NCI-H2196 (cell line): ENCODE data around the gene TSNAX.

Experiments used
- DNase-seq: peaks from one replicate; lab custom pipeline; 2025; ENCODE audit not compliant: unreplicated experiment; lab: John Stamatoyannopoulos, UW

Gene TSNAX

DNA sequence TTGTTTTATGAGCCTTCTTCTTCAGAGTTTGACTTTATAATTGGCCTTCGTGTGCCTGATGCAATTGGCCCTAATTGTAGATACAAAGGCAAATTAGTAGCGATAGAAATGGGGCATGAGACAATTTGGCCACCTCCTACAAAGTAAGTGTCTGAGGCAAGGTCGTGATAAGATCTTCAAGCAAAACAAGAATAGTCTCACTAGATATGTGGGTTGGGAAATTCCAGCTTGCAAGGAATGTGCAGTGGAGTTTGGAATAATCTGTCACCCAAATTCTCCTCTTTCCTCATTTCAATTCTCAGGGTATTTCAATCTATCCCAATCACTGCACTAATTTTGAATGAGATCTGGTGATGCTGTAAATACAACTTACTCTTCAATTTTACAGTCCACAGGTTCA lies 11.4 kb upstream of the TSNAX start:
- no peak for DNase-seq

DNA sequence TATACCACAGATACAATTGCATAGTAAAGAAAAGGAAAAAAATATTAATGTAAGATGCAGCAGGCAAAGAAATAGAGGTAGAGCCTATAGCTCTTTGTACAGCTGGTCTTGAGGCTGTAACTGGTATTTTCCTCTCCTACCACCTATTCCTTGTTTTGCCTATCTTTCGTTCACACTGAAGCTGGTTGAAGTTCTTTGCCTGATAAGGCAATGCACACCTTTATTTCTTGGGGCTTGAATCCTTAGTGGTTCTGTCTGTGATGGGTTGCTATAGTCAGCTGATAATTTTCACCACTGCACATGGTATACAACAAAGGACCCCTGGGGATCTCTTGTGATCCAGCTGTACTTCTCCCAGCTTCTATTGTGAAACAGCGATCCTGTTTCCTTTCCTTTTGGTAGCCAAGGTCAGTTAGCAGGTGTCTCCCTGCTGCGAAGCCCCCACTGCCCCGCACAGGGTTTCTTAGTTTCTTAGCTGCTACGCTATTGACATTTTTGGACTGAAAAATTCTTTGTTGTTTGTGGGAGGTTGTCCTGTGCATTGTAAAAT lies 9.9 kb upstream of the TSNAX start:
- DNase-seq: no peak

DNA sequence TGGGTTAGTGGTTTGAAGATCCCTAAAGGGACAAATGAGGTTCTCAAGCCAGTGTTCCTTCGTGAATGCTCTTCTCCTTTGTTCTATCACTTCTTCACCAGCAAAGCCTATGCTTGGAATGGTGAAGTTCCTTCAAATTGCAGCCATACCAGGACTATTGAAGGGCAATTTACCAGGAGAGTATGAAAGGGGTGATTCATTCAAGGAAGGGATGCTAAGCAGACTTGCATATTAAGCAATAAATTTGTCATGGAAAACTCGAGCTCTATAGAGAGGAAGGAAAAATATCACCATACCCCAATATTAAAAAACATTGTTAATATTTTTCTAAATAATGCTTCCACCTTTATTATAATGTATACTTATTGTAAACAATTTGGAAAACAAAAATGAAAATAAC lies 9.3 kb upstream of the TSNAX start:
- no peak for DNase-seq

DNA sequence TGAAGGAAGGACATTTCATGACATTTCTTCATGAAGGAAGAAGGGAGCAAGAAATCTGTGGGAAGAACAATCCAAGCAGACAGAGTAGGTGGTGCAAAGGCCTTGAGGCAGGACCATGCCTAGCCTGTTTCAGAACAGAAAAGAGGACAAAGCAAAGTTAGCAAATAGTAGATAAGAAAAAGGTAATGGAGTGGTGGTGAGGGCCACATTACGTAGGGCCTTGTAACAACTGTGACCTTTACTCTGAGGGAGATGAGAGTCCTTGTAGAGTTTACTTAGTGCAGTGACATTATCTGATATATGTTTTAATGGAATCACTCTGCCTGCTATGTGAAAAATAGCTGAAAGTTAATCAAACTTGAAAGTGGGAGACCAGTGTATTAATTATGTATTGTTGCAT lies 6.4 kb upstream of the TSNAX start:
- DNase-seq: no peak

DNA sequence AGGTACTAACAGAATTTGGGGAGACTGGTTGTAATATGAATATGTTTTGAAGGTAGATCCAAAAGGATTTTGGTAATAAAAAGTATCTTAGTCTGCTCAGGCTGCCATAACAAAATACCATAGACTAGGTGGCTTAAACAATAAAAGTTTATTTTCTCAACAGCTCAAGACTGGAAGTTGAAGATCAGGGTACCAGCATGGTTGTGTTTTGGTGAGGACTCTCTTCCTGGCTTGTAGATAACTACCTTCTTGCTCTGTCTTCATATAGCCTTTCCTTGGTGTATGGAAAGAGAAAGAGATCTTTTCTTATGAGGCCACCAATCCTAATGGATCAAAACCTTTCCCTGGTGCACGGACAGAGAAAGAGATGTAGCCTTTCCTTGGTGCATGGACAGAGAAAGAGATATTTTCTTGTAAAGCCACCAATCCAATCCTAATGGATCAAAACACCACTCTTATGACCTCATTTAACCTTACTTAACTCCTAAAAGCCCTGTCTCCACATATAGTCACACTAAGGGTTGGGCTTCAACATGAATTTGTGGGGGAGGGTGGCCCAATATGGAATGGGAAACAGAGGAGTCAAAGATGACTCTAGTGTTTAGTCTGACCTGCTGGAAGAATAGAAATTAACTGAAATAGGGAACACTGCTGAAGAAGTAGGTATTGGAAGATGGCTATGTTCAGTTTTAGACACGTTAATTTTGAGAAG lies 5.4 kb upstream of the TSNAX start:
- DNase-seq: no peak

DNA sequence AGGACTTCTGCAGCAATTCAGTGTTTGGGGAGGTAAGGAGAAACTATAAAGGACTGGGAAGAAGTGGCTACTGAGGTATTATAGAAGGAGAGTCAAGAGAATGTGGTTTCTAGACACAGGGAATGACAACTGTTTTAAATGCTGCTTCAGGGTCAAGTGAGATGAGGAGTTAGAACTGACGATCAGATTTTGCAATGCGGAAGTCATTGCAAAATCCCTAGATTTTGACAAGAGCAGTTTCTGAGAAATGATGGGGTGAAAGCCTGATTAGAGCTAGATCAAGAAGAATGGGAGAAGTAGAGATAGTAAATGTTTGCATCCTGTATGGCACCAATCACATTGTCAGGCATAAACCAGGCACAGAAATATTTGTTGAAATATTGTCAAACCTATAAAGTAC lies 4.7 kb upstream of the TSNAX start:
- no peak for DNase-seq

DNA sequence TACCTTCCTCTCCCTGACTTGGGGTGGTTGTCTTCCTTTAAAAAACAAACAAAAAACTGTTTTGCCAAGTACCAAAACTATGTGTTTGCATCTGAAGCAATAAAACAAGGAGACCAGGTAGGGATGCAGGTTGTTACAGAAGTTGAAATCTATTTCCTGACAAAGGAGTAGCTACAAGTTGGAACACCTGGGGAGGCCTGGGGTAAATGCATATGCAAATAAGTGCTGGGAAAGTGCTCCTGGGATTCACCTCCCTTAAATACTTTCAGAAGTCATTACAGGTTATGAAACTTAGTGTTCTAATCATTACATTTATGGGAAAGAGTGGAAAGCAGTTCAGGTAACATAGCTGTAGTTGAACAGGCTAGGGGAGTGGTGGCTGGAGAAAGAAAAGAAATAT lies 1.9 kb upstream of the TSNAX start:
- DNase-seq: no peak

DNA sequence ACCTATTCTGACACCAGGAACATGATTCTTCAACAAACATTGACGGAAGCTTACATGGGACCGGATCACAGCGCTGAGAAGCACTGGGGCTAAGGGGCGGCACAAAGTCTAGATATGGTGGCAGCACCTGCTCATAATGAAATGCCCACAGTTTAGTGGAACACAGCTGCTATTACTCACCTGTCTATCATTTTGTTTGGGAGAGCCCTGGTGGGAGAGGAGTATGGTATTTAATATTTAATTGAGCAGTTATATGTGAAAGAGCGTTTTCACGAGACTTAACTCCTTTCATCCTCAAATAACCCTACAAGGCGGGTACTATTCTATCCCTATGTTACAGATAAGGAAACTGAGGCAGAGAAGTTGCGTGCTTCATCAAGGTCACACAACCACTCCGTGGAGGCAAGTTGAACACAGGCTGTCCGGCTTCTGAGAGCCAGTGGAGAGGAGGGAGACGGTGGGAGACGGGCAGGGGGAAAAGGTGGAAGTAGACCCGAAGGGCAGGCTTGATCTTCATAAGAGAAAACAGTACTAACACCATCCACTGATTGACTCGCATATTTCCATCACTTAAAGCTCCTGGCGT lies 790 bp upstream of the TSNAX start:
- no peak for DNase-seq

DNA sequence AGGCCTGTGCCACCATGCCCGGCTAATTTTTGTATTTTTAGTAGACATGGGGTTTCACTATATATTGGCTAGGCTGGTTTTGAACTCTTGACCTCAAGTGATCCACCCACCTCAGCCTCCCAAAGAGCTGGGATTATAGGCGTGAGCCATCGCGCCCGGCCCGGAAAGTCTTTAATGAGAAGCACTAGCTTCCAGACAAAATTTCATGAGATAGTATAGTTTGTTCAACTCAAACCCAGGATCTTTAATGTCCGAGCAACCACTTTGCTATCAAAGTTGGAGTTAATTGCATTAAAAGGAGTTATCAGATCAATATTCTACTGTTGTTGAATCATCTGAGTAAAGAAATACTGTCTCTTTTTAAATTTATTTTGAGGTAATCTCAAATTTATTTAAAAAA lies 4.8 kb downstream of the TSNAX start:
- no peak for DNase-seq

DNA sequence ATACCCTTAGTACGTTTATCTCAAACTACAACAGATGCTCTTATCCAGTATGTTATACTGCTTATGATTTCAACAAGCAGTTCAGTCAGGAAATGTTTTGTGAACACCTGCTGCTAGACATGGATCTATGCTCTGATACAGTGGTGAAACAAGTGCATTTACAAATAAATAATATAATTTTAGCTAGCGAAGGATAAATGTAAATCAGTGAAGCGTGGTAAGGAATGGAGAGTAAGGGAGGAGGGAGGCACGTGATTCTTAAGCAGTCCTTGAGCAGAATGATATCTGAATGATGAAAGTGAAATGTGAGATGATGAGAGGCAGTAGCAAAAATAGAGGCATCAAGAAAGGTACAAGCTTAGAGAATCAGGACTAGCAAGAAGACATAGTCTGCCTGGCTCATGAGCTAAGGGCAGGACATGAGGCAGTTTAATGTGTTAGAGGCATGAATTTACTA lies 6.3 kb downstream of the TSNAX start:
- DNase-seq: no peak

DNA sequence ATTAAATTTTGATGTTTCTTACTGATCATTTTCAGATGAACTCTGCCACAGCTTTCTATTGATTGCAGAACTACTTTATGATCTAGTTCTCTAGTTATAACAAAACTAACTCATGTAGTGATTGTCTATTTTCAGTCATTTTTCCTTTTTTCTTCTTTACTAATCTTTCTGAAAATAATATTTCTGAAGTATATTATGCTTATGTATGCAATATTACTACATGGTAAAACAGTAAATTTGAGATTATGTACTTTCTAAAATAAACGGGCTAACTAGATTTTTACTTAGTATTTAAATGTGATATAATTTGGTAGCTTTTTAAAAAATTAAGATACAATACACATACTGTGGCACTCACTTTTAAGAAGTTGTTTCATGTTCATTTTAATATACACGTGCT lies 7.6 kb downstream of the TSNAX start:
- DNase-seq: no peak

DNA sequence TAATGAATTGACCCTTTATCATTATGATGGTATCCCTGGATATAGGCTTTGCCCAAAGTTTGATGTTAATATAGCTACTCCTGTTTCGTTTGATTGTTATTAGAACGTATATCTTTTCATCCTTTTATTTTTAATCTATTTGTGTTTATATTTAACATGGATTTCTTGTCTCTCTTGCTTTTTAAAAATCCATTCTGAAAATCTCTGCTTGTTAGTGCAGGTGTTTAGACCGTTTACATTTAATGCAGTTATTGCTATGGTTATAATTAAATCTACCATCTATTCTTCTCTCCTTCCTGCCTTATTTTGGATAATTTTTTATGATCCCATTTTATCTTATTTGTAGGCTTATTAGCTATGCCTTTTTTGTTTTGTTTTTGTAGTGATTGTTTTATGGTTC lies 12.4 kb downstream of the TSNAX start:
- DNase-seq: no peak

DNA sequence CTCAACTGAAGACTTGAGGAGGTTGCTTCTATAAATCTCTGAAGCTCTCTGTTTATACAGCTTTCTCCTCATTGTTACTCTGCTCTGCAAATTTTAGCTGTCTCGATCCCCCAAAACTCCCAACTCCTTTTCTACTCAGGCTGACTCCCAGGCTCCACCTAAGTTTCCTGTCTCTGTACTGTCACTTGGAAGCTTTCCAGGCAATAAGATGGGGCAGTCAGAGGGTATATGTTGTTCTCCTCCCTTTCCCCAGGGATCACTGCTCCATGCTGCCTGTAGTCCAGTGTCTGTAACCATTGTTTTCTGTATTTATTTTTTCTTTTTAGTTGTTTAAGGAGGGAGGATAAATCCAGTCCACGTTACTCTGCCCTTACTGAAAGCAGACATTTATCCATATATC lies 13.4 kb downstream of the TSNAX start:
- no peak for DNase-seq

DNA sequence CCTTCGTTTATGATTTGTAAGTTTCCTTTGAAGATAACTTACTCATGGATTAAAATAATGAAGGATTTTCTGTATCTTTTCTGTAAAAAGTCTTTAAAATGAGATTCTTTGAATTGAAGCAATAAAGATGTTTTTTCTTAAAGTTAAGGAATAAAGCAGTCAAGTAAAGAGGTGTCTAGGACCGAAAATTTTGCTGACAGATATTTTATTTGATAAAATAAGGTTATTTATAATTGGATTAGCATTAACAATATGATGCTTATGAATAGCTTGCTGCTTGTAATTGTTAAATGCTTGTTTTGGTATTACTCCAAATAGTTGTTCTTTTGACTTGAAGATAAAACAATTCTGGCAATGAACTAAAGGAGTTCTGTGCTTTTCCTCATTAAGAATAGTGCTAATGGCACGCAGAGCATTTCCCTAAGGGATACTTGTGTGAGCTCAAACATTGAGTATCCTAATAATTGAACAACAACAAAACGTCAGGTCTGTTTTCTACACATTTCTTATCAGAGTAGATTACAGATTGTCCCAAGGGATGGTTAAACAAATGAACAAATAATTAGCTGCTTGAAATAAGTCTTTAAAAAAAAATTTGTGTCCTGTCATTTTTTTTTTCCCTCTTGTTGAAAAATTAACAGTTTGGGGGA lies 16.6 kb downstream of the TSNAX start:
- no peak for DNase-seq

DNA sequence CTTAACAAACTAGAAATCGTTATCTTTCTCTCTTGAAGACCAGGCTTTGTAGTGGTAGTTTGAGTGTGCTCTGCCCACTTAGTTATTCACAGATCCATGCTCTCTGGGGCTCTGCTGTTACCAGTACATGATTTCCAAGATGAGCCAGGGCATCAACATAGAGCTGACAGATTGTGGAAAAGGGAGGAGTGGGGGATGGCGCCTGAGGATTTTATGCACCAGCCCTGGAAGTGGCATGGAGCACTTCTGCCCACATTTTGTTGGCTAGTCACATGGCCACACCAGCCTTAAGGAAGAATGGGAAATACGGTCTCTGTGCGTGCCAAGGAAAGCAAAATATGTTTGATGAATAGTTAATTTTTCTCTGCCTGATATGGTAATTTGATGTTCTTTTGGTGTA lies 18.2 kb downstream of the TSNAX start:
- DNase-seq: no peak

DNA sequence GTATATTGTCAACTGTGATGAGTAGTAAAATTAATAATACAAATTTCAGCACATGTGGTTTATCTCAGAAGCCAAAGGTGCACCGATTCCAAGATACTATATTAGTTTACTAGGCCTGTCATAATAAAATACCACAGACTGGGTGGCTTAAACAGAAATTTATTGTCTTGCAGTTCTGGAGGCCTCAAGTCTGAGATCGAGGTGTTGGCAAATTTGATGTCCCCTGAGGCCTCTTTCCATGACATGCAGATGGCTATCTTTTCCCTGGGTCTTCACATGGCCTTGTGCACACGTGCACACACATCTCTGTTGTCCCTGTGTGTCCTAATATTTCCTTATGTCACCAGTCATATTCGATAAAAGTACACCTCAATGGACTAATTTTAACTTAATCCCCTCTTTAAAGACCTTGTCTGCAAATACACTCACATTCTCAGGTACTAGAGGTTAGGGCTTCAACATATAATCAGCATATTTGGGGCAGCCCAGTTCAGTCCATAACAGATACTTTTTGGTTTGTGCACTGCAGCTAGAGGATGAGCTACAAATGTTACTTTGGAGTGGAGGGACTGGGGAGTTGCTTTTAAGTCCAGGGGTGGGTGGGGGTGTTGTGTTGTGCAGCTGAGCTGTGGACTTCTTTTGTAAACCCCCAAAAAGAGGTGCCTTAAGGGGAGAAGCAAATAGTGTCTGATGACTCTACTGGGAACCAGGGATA lies 21.4 kb downstream of the TSNAX start:
- no peak for DNase-seq

DNA sequence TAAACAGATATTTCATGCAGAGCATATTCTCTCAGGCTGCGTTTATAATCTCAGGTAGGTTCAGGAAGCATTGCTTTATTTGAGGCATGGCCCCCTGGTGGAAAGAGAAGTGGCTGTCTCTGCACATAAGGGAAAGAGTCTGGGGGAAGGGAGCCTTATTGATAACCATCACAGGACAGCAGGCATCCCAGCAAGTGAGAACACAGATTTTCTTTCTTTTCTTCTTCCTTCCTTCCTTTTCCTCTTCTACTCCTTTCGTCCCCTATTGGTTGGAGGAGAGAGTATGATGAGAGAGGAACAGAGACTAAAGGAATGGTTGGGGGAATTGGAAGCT lies 21.9 kb downstream of the TSNAX start:
- DNase-seq: peak; percentile 9

DNA sequence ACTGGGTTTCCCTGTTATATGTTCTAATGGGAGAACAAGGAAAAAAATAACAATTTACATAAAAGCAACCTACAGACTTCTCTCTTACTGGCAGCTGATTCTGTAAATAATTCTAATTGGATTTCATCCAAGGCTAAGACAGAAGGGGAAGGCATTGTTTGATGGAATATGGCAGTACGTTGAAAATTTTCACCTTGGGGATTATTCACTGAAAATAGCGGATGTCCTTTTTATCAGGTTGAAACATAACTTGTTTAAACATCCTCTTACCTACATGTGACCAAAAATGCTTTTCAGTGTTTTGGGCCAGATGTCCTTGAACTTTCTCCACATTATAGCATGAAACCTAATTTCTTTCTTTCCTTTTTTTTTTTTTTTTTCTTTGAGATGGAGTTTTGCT lies 24.9 kb downstream of the TSNAX start:
- DNase-seq: no peak

DNA sequence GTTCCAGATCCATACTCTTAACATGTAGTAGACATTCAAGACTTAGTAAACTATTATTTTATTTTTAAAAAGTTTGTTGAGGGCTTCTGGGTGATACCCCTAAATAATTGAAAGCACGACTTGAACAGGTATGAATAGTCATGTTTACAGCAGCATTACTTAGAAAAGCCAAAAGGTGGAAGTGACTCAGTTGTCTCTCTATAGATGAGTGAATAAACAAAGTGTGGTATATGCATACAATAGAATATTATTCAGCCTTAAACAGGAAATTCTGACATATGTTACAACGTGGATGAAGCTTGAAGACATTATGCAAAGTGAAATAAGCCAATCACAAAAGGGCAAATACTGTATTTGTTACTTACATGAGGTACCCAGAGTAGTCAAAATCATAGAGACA lies 26.5 kb downstream of the TSNAX start:
- no peak for DNase-seq

DNA sequence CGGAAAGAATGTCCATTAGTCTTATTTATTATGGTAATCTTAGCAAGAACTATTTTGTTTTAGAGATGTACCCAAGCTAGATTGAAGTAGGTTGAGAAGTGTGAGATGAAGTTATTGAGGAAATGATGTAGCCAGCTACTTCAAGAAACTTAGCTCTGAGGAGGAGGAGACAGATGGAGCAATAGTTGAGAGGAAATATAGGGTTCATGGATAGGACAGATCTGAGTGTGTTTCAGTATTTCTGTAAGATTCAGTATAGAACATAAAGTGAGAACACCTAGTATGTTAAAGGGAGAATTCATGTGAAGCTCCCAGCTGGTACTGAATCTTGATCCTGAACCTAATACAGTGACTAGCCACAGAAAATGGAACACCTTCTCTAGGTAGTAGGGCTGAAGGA lies 28.9 kb downstream of the TSNAX start:
- DNase-seq: no peak

DNA sequence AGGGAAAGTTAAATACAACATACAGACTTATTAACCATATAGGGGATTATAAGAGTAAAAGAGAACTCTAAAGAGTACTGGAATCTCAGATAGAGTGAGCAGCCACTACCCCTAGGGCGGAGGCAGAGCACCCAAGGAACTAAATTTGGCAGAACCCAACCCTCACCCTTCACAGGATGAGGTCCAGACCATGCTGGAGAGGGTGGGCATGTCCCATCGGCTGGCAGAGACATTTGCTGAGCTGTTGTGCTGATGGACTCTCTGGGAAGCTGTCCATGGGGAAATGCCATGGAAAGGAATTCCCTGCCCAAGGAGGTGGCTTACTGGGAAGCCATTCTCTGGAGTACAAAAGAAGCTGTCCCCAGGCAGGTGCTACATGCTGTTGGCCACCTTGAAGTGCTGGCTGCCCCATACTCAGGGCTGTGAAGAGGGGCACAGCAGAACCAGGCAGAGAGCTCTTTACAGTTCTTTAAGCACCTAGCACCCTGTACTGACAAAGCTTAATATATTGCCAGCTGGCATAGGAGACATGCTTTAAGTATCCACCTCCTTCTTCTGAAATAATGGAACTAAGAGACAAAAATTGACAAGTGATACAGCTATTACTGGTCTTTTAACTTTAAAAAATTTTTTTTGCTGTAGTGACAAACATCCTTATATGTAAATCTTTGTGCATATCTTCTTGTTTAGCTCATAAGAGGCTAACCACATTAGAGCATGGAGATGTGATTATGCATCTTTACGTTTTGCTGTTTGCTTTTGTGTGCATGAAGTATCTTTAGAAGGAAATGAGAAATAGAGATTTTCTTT lies 29.6 kb downstream of the TSNAX start:
- no peak for DNase-seq
